Thyroid gland (tissue), 4 donors: Measurements from ENCODE around the gene SPTLC3. TPM values are rescaled to one million over a fixed set of nuclear protein-coding genes. Genes with fewer than 3 reads are reported as not detected.

Experiments used
- DNase-seq, 2 donors: peaks; one replicate each; pipeline ENCODE4 v3.0.0-alpha.2; 2019
- H3K27ac ChIP-seq, 3 donors: fragments of 200-600 bp; sonication (generic); 1 replicate in 2 of 3; 2 replicates in 1 of 3; pipeline ENCODE4 v1.5.1; 2016 to 2019; ENCODE audit warnings: mild to moderate bottlenecking in 1 of 3, moderate library complexity in 1 of 3
- H3K27me3 ChIP-seq: fragments of 200-600 bp; sonication (generic); one replicate; pipeline ENCODE4 v1.5.1; 2019
- H3K36me3 ChIP-seq, 2 donors: fragments of 200-600 bp; sonication (generic); one replicate each; pipeline ENCODE4 v1.5.1; 2016 to 2019
- H3K4me1 ChIP-seq, 2 donors: fragments of 200-600 bp; sonication (generic); one replicate each; pipeline ENCODE4 v1.5.1; 2017 to 2019
- H3K4me3 ChIP-seq, 3 donors: fragments of 200-600 bp; sonication (generic); replicated peaks in 1 of 3; 1 replicate in 2 of 3; 2 replicates in 1 of 3; pipeline ENCODE4 v1.5.1; 2016; ENCODE audit warnings: mild to moderate bottlenecking in 1 of 3
- H3K9me3 ChIP-seq: fragments of 200-600 bp; sonication (generic); one replicate; pipeline ENCODE4 v1.5.1; 2017
- POLR2A ChIP-seq, 2 donors: fragments of 450-650 bp; IDR thresholded peaks; one replicate each; pipeline ENCODE4 v1.6.1; 2017; ENCODE audit warnings: antibody characterized with exemption in 2 of 2, mild to moderate bottlenecking in 2 of 2, moderate library complexity in 1 of 2
- WGBS, 2 donors: methylation state at CpG; one replicate each; pipeline ENCODE4 v1.1.5; 2017; 5-methylcytosine and 5-hydroxymethylcytosine counted together
- intact Hi-C: fragments of 100-400 bp; cut with DNase I; formaldehyde crosslinking; loops from one replicate; pipeline ENCODE4 v1.15.1; 2023
- total RNA-seq, 4 donors: library from RNA; depleted of rRNA; stranded (reverse); fragments of >200 nt; gene quantifications; one replicate each; pipeline ENCODE4 v1.2.3, GENCODE V29; 2016
- TF ChIP-seq, protein P1 (sequence below), 6 experiments: fragments of 200-600 bp in 3 of 6; fragments of 450-650 bp in 3 of 6; sonication (generic) in 3 of 6; IDR thresholded peaks; one replicate each; pipeline ENCODE4 v1.5.1; 2016 to 2019; ENCODE audit warnings: antibody characterized with exemption in 6 of 6, mild to moderate bottlenecking in 2 of 6, inconsistent platforms in 1 of 6, moderate library complexity in 1 of 6

Gene SPTLC3
- total RNA-seq, 4 donors from 2014 or later = 33.8 to 71.5 (median 37.7) TPM

- WGBS, 2 donors = 84 to 91% methylated on average over 2 of the region's 2 CpGs
- DNase-seq = no peak
- no peaks in the 10 kb centered on the region for H3K27me3 ChIP-seq
- H3K4me1 ChIP-seq = peaks cover 0 to 5% of the 10 kb centered on the region in 2 donors
- intact Hi-C loops = no loop called here
- no peak overlapping the region for H3K27ac ChIP-seq
- H3K36me3 ChIP-seq = no peaks in the 10 kb centered on the region
- no peak for TF ChIP-seq POLR2A (IDR thresholded peaks at IDR 0.05)
- TF ChIP-seq, protein P1, sequence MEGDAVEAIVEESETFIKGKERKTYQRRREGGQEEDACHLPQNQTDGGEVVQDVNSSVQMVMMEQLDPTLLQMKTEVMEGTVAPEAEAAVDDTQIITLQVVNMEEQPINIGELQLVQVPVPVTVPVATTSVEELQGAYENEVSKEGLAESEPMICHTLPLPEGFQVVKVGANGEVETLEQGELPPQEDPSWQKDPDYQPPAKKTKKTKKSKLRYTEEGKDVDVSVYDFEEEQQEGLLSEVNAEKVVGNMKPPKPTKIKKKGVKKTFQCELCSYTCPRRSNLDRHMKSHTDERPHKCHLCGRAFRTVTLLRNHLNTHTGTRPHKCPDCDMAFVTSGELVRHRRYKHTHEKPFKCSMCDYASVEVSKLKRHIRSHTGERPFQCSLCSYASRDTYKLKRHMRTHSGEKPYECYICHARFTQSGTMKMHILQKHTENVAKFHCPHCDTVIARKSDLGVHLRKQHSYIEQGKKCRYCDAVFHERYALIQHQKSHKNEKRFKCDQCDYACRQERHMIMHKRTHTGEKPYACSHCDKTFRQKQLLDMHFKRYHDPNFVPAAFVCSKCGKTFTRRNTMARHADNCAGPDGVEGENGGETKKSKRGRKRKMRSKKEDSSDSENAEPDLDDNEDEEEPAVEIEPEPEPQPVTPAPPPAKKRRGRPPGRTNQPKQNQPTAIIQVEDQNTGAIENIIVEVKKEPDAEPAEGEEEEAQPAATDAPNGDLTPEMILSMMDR (IDR thresholded peaks at IDR 0.05) = no peak
- no peaks in the 10 kb centered on the region for H3K9me3 ChIP-seq
- H3K4me3 ChIP-seq = no peak overlapping the region
These were observed 23.9 kb upstream of the SPTLC3 start for GRCh38 chr20:12984863-12985262.

DNA sequence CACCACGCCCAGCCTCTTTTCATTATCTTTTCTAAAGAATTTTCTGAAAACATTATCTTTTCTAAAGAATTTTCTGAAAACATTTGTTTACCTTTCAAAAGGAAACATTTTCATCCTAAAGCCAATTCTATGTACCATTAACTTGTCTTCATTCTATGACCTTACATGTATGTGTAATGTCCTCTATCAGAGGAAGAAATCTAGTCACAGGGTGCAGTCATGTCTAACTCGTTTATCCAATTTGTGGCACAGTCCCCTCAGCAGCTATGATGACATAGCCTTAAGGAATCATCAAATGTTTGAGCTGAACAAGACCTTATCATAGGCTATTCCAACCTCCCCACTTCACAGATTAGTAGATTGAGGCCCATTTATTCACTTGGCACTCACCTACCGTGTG is 21.5 kb upstream of the SPTLC3 start:
- Histone ChIP-seq H3K9me3 (no peaks in the 10 kb centered on the region), H3K36me3 (no peaks in the 10 kb centered on the region), H3K4me1 (peaks cover 0 to 5% of the 10 kb centered on the region in 2 donors), H3K4me3 (no peak overlapping the region), H3K27me3 (no peaks in the 10 kb centered on the region), H3K27ac (no peak overlapping the region)
- no peak for TF ChIP-seq POLR2A (IDR thresholded peaks at IDR 0.05)
- TF ChIP-seq, protein P1 (IDR thresholded peaks at IDR 0.05) = no peak
- WGBS, 2 donors = 77 to 91% methylated on average over 3 of the region's 3 CpGs
- intact Hi-C loops = no loop called here
- no peak for DNase-seq

GRCh38 chr20:12989586-12990115 is 19.1 kb upstream of the SPTLC3 start:
- no peaks in the 10 kb centered on the region for H3K36me3 ChIP-seq
- DNase-seq = no peak
- H3K4me1 ChIP-seq = no peaks in the 10 kb centered on the region
- intact Hi-C loops = no loop called here
- WGBS, 2 donors = 88 to 94% methylated on average over 3 of the region's 3 CpGs
- TF ChIP-seq POLR2A (IDR thresholded peaks at IDR 0.05) = no peak
- TF ChIP-seq, protein P1 (IDR thresholded peaks at IDR 0.05) = no peak
- no peak overlapping the region for H3K4me3 ChIP-seq
- no peaks in the 10 kb centered on the region for H3K9me3 ChIP-seq
- H3K27ac ChIP-seq = no peak overlapping the region
- H3K27me3 ChIP-seq = no peaks in the 10 kb centered on the region

DNA sequence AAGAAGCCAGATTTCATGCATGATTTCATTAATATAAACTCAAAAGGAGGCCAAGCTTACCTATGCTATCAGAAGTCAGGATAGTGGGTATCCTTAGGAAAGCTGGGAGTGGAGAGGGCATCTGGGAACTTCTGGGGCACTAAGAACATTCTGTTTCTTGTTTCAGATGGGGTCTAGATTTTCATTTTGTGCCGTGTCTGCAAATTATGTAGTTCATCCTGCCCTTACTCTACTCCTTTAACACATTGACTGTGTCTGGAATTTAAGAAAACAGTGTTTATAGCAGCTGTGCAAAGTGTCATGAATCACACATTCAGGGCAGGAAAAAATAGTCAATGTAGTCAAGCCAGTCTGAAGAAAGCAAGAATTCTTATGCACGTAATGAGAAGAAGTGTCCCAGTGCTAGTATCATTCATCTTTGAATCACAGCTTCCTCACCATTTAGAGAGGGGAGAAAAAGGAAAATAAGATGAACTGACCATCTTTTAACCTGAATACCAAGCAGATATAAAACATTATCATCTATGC is 11.6 kb upstream of the SPTLC3 start:
- no peaks in the 10 kb centered on the region for H3K9me3 ChIP-seq
- 69 to 73% methylated on average over 2 of the region's 2 CpGs for WGBS, 2 donors
- H3K27ac ChIP-seq = no peak overlapping the region
- TF ChIP-seq, protein P1 (IDR thresholded peaks at IDR 0.05) = no peak
- no peak for TF ChIP-seq POLR2A (IDR thresholded peaks at IDR 0.05)
- H3K36me3 ChIP-seq = no peaks in the 10 kb centered on the region
- intact Hi-C loops = no loop called here
- no peaks in the 10 kb centered on the region for H3K27me3 ChIP-seq
- no peak overlapping the region for H3K4me3 ChIP-seq
- DNase-seq = no peak
- H3K4me1 ChIP-seq = no peaks in the 10 kb centered on the region

GRCh38 chr20:12998046-12998445 is 10.7 kb upstream of the SPTLC3 start:
- WGBS, 2 donors = 90 to 97% methylated on average over 3 of the region's 3 CpGs
- intact Hi-C loops = no loop called here

More at GRCh38 chr20:12998046-12998445, 10.7 kb upstream of the SPTLC3 start:
- TF ChIP-seq, protein P1 (IDR thresholded peaks at IDR 0.05) = no peak
- no peak for TF ChIP-seq POLR2A (IDR thresholded peaks at IDR 0.05)
- no peak overlapping the region for H3K4me3 ChIP-seq
- no peaks in the 10 kb centered on the region for H3K9me3 ChIP-seq
- H3K27me3 ChIP-seq = no peaks in the 10 kb centered on the region
- H3K4me1 ChIP-seq = no peaks in the 10 kb centered on the region
- no peak for DNase-seq
- no peaks in the 10 kb centered on the region for H3K36me3 ChIP-seq
- no peak overlapping the region for H3K27ac ChIP-seq
